PC-3 (cell line): ENCODE results near the gene IGFBPL1. TPM values are rescaled to one million over a fixed set of nuclear protein-coding genes. Genes with fewer than 3 reads are reported as not detected.

Experiments
- ATAC-seq: fragments of 200-7000 bp; cut with Tn5 transposase; 2 replicates; pipeline ENCODE4 v1.9.1; 2020; ENCODE audit warnings: mild to moderate bottlenecking, moderate library complexity
- BruUV-seq: library from RNA; stranded (reverse); fragments of 400-500 nt; replicated peaks from 2 replicates; lab custom pipeline; 2021; lab: Mats Ljungman, UMichigan
- CTCF ChIA-PET: fragments of 300-600 bp; sonication (Branson Sonifier 250); formaldehyde crosslinking; loops from one replicate; lab custom pipeline; 2022; ENCODE audit warnings: antibody characterized with exemption; lab: Charles Lee
- POLR2A ChIA-PET: fragments of 300-600 bp; sonication (Branson Sonifier 250); formaldehyde crosslinking; loops from one replicate; lab custom pipeline; 2022; ENCODE audit warnings: antibody characterized with exemption; ENCODE audit not compliant: unreplicated experiment; lab: Charles Lee
- DNase-seq: peaks from one replicate; pipeline ENCODE4 v3.0.0-alpha.2; 2015
- H2AFZ ChIP-seq: fragments of 300-600 bp; sonication (generic); 2 replicates; pipeline ENCODE4 v1.6.0; 2016; ENCODE audit warnings: antibody characterized with exemption, low read length
- H3F3A ChIP-seq: fragments of 300-600 bp; sonication (generic); one replicate; pipeline ENCODE4 v1.6.0; 2017; ENCODE audit warnings: antibody characterized with exemption, low read length, control low read depth, mild to moderate bottlenecking; ENCODE audit not compliant: unreplicated experiment
- H3K27ac ChIP-seq: fragments of 300-600 bp; sonication (generic); 2 replicates; pipeline ENCODE4 v1.5.1; 2016; ENCODE audit warnings: mild to moderate bottlenecking, low read length
- H3K27me3 ChIP-seq: fragments of 300-600 bp; sonication (generic); 2 replicates; pipeline ENCODE4 v1.6.1; 2016; ENCODE audit warnings: low read length, mixed read lengths
- H3K36me3 ChIP-seq: fragments of 300-600 bp; sonication (generic); 2 replicates; pipeline ENCODE4 v1.6.1; 2016; ENCODE audit warnings: low read depth, mixed run types, low read length, mixed read lengths
- H3K4me1 ChIP-seq: fragments of 300-600 bp; sonication (generic); 2 replicates; pipeline ENCODE4 v1.5.1; 2016; ENCODE audit warnings: low read length; ENCODE audit not compliant: insufficient read depth
- H3K4me2 ChIP-seq: fragments of 300-600 bp; sonication (generic); 2 replicates; pipeline ENCODE4 v1.6.0; 2016; ENCODE audit warnings: low read length
- H3K4me3 ChIP-seq: fragments of 300-600 bp; sonication (generic); 2 replicates; pipeline ENCODE4 v1.5.1; 2016; ENCODE audit warnings: mild to moderate bottlenecking, low read length, mixed read lengths
- H3K79me2 ChIP-seq: fragments of 300-600 bp; sonication (generic); 2 replicates; pipeline ENCODE4 v1.6.1; 2017; ENCODE audit warnings: low read length, mixed read lengths
- H3K9ac ChIP-seq: fragments of 300-600 bp; sonication (generic); 2 replicates; pipeline ENCODE4 v1.6.0; 2016; ENCODE audit warnings: mild to moderate bottlenecking, low read length
- H3K9me2 ChIP-seq: fragments of 300-600 bp; sonication (generic); replicated peaks from 2 replicates; pipeline ENCODE4 v1.6.1; 2016; ENCODE audit warnings: mixed run types, low read length, mixed read lengths
- H3K9me3 ChIP-seq: fragments of 300-600 bp; sonication (generic); 2 replicates; pipeline ENCODE4 v1.6.1; 2016; ENCODE audit warnings: low read length, mixed read lengths
- H4K20me1 ChIP-seq: fragments of 300-600 bp; sonication (generic); 2 replicates; pipeline ENCODE4 v1.6.1; 2016; ENCODE audit warnings: low read length, mixed read lengths
- EZH2 ChIP-seq: fragments of 300-600 bp; sonication (generic); IDR thresholded peaks from one replicate; pipeline ENCODE4 v1.6.1; 2017; ENCODE audit warnings: antibody characterized with exemption, mild to moderate bottlenecking, low read length; ENCODE audit not compliant: unreplicated experiment
- EZH2phosphoT487 ChIP-seq: fragments of 300-600 bp; sonication (generic); IDR thresholded peaks from 2 replicates; pipeline ENCODE4 v1.6.1; 2018; ENCODE audit warnings: mild to moderate bottlenecking, antibody characterized with exemption, low read length, borderline replicate concordance
- intact Hi-C: fragments of 100-400 bp; cut with micrococcal nuclease; formaldehyde crosslinking; loops from 2 replicates; pipeline ENCODE4 v1.9.0; 2023
- total RNA-seq: library from RNA; depleted of rRNA; stranded (reverse); fragments of >200 nt; gene quantifications from 2 replicates; pipeline ENCODE4 v1.2.3, GENCODE V29; 2014
- TF ChIP-seq, protein P1 (sequence below): fragments of 300-600 bp; sonication (generic); conservative IDR thresholded peaks from 2 replicates; pipeline ENCODE4 v1.5.1; 2017; ENCODE audit warnings: antibody characterized with exemption, low read depth, mild to moderate bottlenecking, low read length

IGFBPL1 gene
- total RNA-seq, 1 experiment from 2014 or later, result 0.66 TPM

DNA sequence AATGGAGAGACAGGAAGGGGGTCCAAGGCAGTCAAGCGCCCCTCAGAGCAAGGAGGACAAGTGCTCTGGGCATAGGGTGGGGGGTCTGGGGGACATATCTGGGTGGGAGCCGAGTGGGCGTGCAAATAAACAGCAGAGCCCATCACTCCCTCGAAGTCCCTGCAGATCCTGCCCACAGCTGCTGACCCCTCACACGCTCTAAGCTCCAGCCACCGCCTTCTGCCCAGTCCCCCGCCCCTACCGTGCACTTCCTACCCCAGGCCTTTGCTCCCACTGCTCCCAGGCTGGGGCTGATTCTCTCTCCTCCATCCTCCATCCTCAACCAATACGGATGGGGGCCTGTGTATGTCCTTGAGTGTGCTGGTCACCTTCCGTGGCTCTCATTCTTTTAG is 48.7 kb downstream of the IGFBPL1 start:
- intact Hi-C loops, result no loop called here
- no peaks in the 10 kb centered on the region for H3K9me3 ChIP-seq
- no peak overlapping the region for H2AFZ ChIP-seq
- BruUV-seq, result no TSS peak
- TF ChIP-seq EZH2 (no peak), EZH2phosphoT487 (no peak)
- TF ChIP-seq, protein P1, sequence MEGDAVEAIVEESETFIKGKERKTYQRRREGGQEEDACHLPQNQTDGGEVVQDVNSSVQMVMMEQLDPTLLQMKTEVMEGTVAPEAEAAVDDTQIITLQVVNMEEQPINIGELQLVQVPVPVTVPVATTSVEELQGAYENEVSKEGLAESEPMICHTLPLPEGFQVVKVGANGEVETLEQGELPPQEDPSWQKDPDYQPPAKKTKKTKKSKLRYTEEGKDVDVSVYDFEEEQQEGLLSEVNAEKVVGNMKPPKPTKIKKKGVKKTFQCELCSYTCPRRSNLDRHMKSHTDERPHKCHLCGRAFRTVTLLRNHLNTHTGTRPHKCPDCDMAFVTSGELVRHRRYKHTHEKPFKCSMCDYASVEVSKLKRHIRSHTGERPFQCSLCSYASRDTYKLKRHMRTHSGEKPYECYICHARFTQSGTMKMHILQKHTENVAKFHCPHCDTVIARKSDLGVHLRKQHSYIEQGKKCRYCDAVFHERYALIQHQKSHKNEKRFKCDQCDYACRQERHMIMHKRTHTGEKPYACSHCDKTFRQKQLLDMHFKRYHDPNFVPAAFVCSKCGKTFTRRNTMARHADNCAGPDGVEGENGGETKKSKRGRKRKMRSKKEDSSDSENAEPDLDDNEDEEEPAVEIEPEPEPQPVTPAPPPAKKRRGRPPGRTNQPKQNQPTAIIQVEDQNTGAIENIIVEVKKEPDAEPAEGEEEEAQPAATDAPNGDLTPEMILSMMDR, result no peak
- no peak overlapping the region for H3K9ac ChIP-seq
- no peak for ATAC-seq
- no peak overlapping the region for H3K4me3 ChIP-seq
- no peak overlapping the region for H3K4me2 ChIP-seq
- H3F3A ChIP-seq, result no peaks in the 10 kb centered on the region
- no peaks in the 10 kb centered on the region for H3K79me2 ChIP-seq
- ChIA-PET CTCF (no interaction called here), POLR2A (no interaction called here)
- H3K27me3 ChIP-seq, result no peaks in the 10 kb centered on the region
- no peaks in the 10 kb centered on the region for H3K9me2 ChIP-seq
- no peaks in the 10 kb centered on the region for H4K20me1 ChIP-seq
- H3K36me3 ChIP-seq, result no peaks in the 10 kb centered on the region
- peaks cover 8% of the 10 kb centered on the region for H3K4me1 ChIP-seq
- DNase-seq, result no peak
- no peak overlapping the region for H3K27ac ChIP-seq

DNA sequence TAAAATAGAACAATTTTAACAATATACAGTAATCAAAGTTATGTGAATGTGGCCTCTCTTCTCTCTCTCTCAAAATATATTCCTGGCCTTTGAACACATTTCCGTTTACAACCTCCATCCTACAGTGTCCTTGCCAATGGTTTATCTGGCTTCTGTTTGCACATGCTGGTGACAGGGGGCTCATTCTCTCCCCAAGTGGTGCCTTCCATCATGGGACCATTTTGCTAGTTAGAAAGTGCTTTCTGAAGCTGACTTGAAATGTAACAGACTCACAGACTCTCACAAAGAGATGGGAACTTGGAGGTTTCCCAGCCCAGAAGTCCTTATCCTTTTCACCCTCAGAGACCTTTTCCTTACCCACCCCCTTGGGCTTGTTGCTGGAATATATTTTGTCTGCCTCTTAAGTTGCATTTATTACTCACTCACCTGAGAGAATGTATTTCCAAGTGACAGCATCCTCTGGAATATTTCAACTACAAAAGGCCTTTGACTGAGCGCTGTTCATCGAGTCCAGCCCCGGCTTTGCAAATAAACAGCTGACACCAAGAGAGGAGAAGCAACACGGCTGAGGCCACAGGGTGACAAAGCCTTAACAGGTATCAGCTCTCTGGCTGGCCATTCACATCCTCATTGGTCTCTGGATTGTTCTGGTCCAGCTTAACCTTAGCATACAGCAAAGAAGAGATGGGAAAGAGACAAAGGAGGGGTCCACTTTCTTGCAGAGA is 49.2 kb downstream of the IGFBPL1 start:
- intact Hi-C loops, result no loop called here
- no peak for ATAC-seq
- BruUV-seq, result no TSS peak

More for the DNA sequence above, 49.2 kb downstream of the IGFBPL1 start:
- no peaks in the 10 kb centered on the region for H3K9me2 ChIP-seq
- no peak overlapping the region for H2AFZ ChIP-seq
- DNase-seq, result no peak
- H4K20me1 ChIP-seq, result no peaks in the 10 kb centered on the region
- no peak overlapping the region for H3K4me2 ChIP-seq
- no peak overlapping the region for H3K4me3 ChIP-seq
- no peak overlapping the region for H3K9ac ChIP-seq
- peaks cover 3% of the 10 kb centered on the region; the same call in 1 of the 2 replicates for H3K4me1 ChIP-seq
- H3K27me3 ChIP-seq, result no peaks in the 10 kb centered on the region
- no peak overlapping the region for H3K27ac ChIP-seq
- POLR2A ChIA-PET, result interaction anchor here (0.5 kb wide), 1 partner anchor 206 kb away, joined by 3 read pairs; no protein-coding TSS in a partner anchor
- CTCF ChIA-PET, result no interaction called here
- H3K79me2 ChIP-seq, result no peaks in the 10 kb centered on the region
- H3K36me3 ChIP-seq, result no peaks in the 10 kb centered on the region
- TF ChIP-seq EZH2phosphoT487 (no peak), EZH2 (no peak)
- TF ChIP-seq, protein P1, result no peak
- H3F3A ChIP-seq, result no peaks in the 10 kb centered on the region
- no peaks in the 10 kb centered on the region for H3K9me3 ChIP-seq
